HL-60 (cell line): ENCODE measurements around the gene PCID2.

Experiments
- DNase-seq, 2 experiments: peaks; one replicate each; pipeline ENCODE4 v3.0.0-alpha.2; 2010 to 2020; ENCODE audit warnings: low read depth in 1 of 2, low spot score in 1 of 2
- H3K27ac ChIP-seq: fragments of 250-450 bp; sonication (Bioruptor Pico); replicated peaks from 2 replicates; pipeline ENCODE4 v1.5.1; 2020; ENCODE audit warnings: mild to moderate bottlenecking, moderate library complexity
- H3K27me3 ChIP-seq: fragments of 250-450 bp; sonication (Bioruptor Pico); 2 replicates; pipeline ENCODE4 v1.5.1; 2021; ENCODE audit warnings: mild to moderate bottlenecking, moderate library complexity; ENCODE audit not compliant: insufficient read depth, poor library complexity, severe bottlenecking
- H3K4me3 ChIP-seq: replicated peaks from 2 replicates; pipeline ENCODE4 v1.5.1; 2011; ENCODE audit warnings: mild to moderate bottlenecking, control low read depth, low read length; ENCODE audit not compliant: insufficient read depth
- CTCF ChIP-seq: IDR thresholded peaks from one replicate; pipeline ENCODE4 v1.5.1; 2011; ENCODE audit warnings: low read length, control low read depth, inconsistent platforms; ENCODE audit not compliant: insufficient read depth
- GABPA ChIP-seq: IDR thresholded peaks from 2 replicates; pipeline ENCODE4 v1.6.1; 2012; ENCODE audit warnings: low read depth
- POLR2AphosphoS5 ChIP-seq: IDR thresholded peaks from 2 replicates; pipeline ENCODE4 v1.6.1; 2012; ENCODE audit warnings: low read depth
- REST ChIP-seq: IDR thresholded peaks from 2 replicates; pipeline ENCODE4 v1.6.1; 2012; ENCODE audit warnings: low read depth; ENCODE audit not compliant: insufficient replicate concordance
- SPI1 ChIP-seq: IDR thresholded peaks from 2 replicates; pipeline ENCODE4 v1.6.1; 2012; ENCODE audit warnings: low read depth, mild to moderate bottlenecking, borderline replicate concordance

The PCID2 gene

DNA sequence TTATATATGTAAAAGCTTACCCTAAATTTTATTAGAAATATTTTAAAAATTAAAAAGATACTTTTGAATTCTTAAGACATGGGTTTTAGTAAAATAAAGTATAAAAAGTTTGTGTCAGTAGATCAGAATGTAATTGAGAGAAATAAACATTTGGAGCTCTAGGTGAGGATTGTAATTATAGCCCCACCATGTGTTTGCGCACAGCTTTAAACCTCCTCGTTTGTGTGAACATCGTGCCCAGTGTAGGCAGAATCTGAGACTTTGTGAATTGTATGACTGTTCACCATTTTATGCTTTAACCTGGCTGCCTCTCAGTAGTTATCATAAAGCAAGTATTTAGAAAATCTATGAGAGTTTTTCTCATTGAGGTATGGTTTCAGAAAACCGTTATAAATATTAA is 30.1 kb upstream of the PCID2 start:
- no peak overlapping the region for H3K27ac ChIP-seq
- H3K27me3 ChIP-seq: no peaks in the 10 kb centered on the region
- H3K4me3 ChIP-seq: no peak overlapping the region
- DNase-seq: no peak
- TF ChIP-seq SPI1: no peak
- TF ChIP-seq CTCF: no peak
- no peak for TF ChIP-seq REST
- TF ChIP-seq GABPA: no peak
- no peak for TF ChIP-seq POLR2AphosphoS5

GRCh38 chr13:113233101-113233500 is 24.6 kb upstream of the PCID2 start:
- Histone ChIP-seq H3K27ac (no peak overlapping the region), H3K4me3 (no peak overlapping the region), H3K27me3 (no peaks in the 10 kb centered on the region)
- DNase-seq: no peak
- no peak for TF ChIP-seq REST
- TF ChIP-seq GABPA: no peak
- TF ChIP-seq SPI1: no peak
- no peak for TF ChIP-seq POLR2AphosphoS5
- TF ChIP-seq CTCF: no peak

DNA sequence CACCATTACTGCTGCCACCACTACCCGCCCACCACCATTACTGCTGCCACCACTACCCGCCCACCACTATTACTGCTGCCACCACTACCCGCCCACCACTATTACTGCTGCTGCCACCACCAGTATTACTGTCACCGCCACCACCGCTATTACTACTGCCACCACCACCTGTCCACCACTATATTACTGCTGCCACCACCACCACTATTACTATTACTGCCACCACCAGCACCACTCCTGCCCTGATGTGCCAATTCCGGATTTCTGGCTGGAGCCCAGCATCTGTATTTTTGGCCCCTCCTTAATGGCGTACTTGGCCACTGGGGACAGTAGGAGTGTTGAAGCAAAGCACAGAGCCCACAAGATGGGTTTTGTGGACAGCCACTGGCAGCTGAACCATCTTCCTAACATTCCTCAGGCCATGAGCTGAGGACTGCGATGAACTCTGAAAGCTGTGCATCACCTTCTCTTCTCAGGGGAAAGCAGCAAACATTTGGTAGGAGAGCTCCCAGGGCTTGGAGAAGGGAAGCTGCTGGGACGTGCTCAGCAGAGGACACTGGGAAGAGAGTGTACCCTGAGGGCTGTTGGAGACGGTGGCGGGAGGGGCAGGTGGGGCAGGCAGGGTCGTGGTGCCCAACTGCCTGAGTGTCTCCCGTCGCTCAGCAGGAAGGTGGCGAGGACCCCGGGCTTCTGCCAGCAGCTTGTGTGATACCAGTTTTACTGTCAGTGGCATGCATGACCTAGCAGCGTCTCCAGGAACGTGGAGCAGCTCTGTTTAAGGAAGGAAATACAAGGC is 23.9 kb upstream of the PCID2 start:
- TF ChIP-seq CTCF: no peak
- TF ChIP-seq REST: no peak
- no peak for TF ChIP-seq POLR2AphosphoS5
- TF ChIP-seq SPI1: no peak
- TF ChIP-seq GABPA: no peak

More for the DNA sequence above, 23.9 kb upstream of the PCID2 start:
- no peaks in the 10 kb centered on the region for H3K27me3 ChIP-seq
- no peak for DNase-seq
- H3K4me3 ChIP-seq: no peak overlapping the region
- H3K27ac ChIP-seq: no peak overlapping the region
